Ishikawa (cell line): ENCODE measurements around the gene PTPRS.

Experiments
- CEBPB ChIP-seq: IDR thresholded peaks from 2 replicates; pipeline ENCODE4 v1.6.1; 2012
- CREB1 ChIP-seq: IDR thresholded peaks from 2 replicates; pipeline ENCODE4 v1.6.1; 2012; ENCODE audit warnings: low read depth
- EGR1 ChIP-seq: IDR thresholded peaks from 2 replicates; pipeline ENCODE4 v1.6.1; 2012
- EP300 ChIP-seq: IDR thresholded peaks from 2 replicates; pipeline ENCODE4 v1.6.1; 2012; ENCODE audit warnings: borderline replicate concordance
- FOXM1 ChIP-seq: IDR thresholded peaks from 2 replicates; pipeline ENCODE4 v1.6.1; 2012; ENCODE audit warnings: low read depth, borderline replicate concordance
- NFIC ChIP-seq: IDR thresholded peaks from 2 replicates; pipeline ENCODE4 v1.6.1; 2012
- RAD21 ChIP-seq: IDR thresholded peaks from 2 replicates; pipeline ENCODE4 v1.6.1; 2012; ENCODE audit warnings: low read depth
- REST ChIP-seq: IDR thresholded peaks from 2 replicates; pipeline ENCODE4 v1.6.1; 2012; ENCODE audit warnings: low read depth, mild to moderate bottlenecking
- TAF1 ChIP-seq: IDR thresholded peaks from 2 replicates; pipeline ENCODE4 v1.6.1; 2012; ENCODE audit warnings: low read depth, mild to moderate bottlenecking
- TCF12 ChIP-seq: IDR thresholded peaks from 2 replicates; pipeline ENCODE4 v1.6.1; 2012; ENCODE audit warnings: low read depth
- TEAD4 ChIP-seq: IDR thresholded peaks from 2 replicates; pipeline ENCODE4 v1.6.1; 2012
- YY1 ChIP-seq: IDR thresholded peaks from 2 replicates; pipeline ENCODE4 v1.6.1; 2012; ENCODE audit warnings: low read depth
- ZBTB7A ChIP-seq: IDR thresholded peaks from 2 replicates; pipeline ENCODE4 v1.6.1; 2012; ENCODE audit warnings: low read depth
- TF ChIP-seq, protein P1 (sequence below): IDR thresholded peaks from 2 replicates; pipeline ENCODE4 v1.6.1; 2012
- TF ChIP-seq, protein P2 (sequence below): IDR thresholded peaks from 2 replicates; pipeline ENCODE4 v1.6.1; 2012

Gene PTPRS

DNA sequence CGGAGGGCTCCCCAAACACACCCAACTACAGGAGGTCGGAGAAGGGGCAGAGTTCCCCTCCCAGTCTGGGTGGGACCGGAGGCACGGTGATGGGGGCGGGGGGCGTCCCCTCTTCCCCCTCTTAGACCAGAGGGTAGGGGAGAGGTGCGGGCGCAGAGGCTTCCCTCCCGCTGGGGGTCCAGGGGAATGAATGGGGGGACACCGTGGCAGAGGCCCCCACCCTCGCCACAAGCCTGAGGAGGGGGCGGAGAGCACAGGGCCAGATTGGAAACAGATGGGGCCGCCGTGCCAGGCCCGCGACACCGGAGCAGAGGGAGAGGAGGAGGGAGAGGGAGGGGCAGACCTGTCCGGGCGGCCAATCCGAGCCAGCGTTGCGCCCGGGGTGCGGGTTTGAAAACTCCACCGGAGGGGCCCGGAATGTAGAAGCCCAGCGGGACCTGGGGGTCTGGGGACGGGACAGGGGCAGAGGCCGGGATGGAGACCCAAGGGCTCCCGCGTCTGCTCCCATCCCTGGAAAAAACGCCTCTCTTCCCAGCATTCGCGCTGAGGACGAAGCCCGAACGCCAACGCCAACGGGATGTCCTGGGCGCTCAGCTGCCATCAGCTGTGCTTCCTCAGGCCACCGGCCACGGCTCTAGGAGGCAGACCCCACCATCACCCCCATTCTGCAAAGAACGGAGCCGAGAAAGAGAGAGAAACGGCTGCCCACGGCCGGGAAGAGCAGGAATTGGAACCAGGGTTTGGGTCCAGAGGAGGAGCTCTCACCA, 46.8 kb downstream of the PTPRS start:
- TF ChIP-seq ZBTB7A (peak; percentile 58; the same call in 1 of the 2 replicates), NFIC (no peak)

- peak; percentile 51; the same call in 1 of the 2 replicates for TF ChIP-seq TAF1
- peak; percentile 68 for TF ChIP-seq ZBTB7A
- TF ChIP-seq EGR1 = 0 out of 2 replicates have a peak, but pooled peaks have one; percentile 5
- no peak for TF ChIP-seq TCF12
- no peak for TF ChIP-seq FOXM1
- TF ChIP-seq, protein P1, sequence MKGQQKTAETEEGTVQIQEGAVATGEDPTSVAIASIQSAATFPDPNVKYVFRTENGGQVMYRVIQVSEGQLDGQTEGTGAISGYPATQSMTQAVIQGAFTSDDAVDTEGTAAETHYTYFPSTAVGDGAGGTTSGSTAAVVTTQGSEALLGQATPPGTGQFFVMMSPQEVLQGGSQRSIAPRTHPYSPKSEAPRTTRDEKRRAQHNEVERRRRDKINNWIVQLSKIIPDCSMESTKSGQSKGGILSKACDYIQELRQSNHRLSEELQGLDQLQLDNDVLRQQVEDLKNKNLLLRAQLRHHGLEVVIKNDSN = no peak
- TF ChIP-seq TEAD4 = no peak
- no peak for TF ChIP-seq RAD21
- no peak for TF ChIP-seq REST
- TF ChIP-seq, protein P2, sequence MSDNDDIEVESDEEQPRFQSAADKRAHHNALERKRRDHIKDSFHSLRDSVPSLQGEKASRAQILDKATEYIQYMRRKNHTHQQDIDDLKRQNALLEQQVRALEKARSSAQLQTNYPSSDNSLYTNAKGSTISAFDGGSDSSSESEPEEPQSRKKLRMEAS = no peak; the same call in 1 of the 2 replicates
- TF ChIP-seq CREB1 = no peak
- TF ChIP-seq EP300 = no peak
Observed at GRCh38 chr19:5292822-5293611, 47.6 kb downstream of the PTPRS start.

DNA sequence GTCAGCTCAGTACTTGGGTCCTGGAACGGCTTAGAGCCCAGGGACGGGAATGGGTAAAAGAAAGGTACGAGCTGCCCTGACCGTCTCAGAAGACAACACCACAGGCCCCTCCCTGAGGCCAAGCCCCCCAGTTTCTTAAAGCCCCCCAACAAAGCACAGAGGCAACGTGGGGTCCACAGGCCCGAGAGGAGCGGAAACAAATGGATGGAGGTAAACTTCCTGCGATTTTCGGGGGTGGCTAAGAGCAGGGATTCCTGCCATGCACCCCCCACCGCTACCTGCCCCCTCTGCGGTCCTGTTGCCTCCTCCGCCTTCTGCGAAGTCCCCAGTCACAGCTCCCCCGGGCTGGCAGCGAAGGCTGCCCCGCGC, 48.2 kb downstream of the PTPRS start:
- no peak for TF ChIP-seq EP300
- TF ChIP-seq, protein P1 = no peak
- 0 out of 2 replicates have a peak, but pooled peaks have one; percentile 36 for TF ChIP-seq EGR1
- no peak for TF ChIP-seq TEAD4
- no peak for TF ChIP-seq CEBPB
- no peak for TF ChIP-seq RAD21
- TF ChIP-seq TAF1 = no peak
- TF ChIP-seq TCF12 = no peak
- TF ChIP-seq YY1 = no peak

GRCh38 chr19:5291588-5292193, 48.9 kb downstream of the PTPRS start:
- TF ChIP-seq NFIC (no peak), TCF12 (no peak), ZBTB7A (no peak), EP300 (no peak), CEBPB (no peak), FOXM1 (no peak), TAF1 (no peak), TEAD4 (no peak), RAD21 (no peak), YY1 (no peak), REST (no peak), CREB1 (no peak), EGR1 (no peak)
- TF ChIP-seq, protein P1 = no peak
- TF ChIP-seq, protein P2 = no peak
